T-helper 2 cell treated with Interferon-gamma antibody and Interleukin-4, amounts not matched to agents 5 μg/mL and 100 μg/mL, for 36 hours (primary cell): ENCODE data around the gene MAPK8IP3.

ENCODE experiments used
- DNase-seq: peaks from one replicate; pipeline ENCODE4 v3.0.0; 2021; ENCODE audit warnings: low spot score
- H3K27ac Mint-ChIP-seq: one replicate; pipeline ENCODE4 v1.8.0; 2021; ENCODE audit warnings: mild to moderate bottlenecking, mixed read lengths
- H3K27me3 Mint-ChIP-seq: one replicate; pipeline ENCODE4 v1.8.0; 2021; ENCODE audit warnings: low read depth, mixed read lengths
- H3K36me3 Mint-ChIP-seq: one replicate; pipeline ENCODE4 v1.8.0; 2021; ENCODE audit warnings: low read depth, mixed read lengths
- H3K4me1 Mint-ChIP-seq: one replicate; pipeline ENCODE4 v1.8.0; 2021; ENCODE audit warnings: low read depth, mixed read lengths
- H3K4me3 Mint-ChIP-seq: one replicate; pipeline ENCODE4 v1.8.0; 2022; ENCODE audit warnings: mild to moderate bottlenecking, moderate library complexity, mixed read lengths
- H3K9me3 Mint-ChIP-seq: one replicate; pipeline ENCODE4 v1.8.0; 2021; ENCODE audit warnings: mixed read lengths

Gene MAPK8IP3

GRCh38 chr16:1787056-1787321 is 81.0 kb downstream of the MAPK8IP3 start:
- Mint-ChIP-seq H3K36me3 (peaks cover 10% of the 10 kb centered on the region), H3K9me3 (no peaks in the 10 kb centered on the region)

GRCh38 chr16:1787322-1788094 is 81.5 kb downstream of the MAPK8IP3 start:
- Mint-ChIP-seq H3K9me3 (no peaks in the 10 kb centered on the region), H3K36me3 (peaks cover 10% of the 10 kb centered on the region), H3K4me3 (no peak overlapping the region), H3K27me3 (no peaks in the 10 kb centered on the region), H3K4me1 (no peaks in the 10 kb centered on the region), H3K27ac (no peak overlapping the region)
- no peak for DNase-seq

More at GRCh38 chr16:1787056-1787321, 81.0 kb downstream of the MAPK8IP3 start:
- Mint-ChIP-seq H3K27ac (no peak overlapping the region), H3K4me1 (no peaks in the 10 kb centered on the region), H3K4me3 (no peak overlapping the region), H3K27me3 (no peaks in the 10 kb centered on the region)
- DNase-seq, result no peak

GRCh38 chr16:1788095-1788707 is 82.2 kb downstream of the MAPK8IP3 start:
- DNase-seq, result peak; percentile 3
- peaks cover 10% of the 10 kb centered on the region for H3K36me3 Mint-ChIP-seq
- H3K27ac Mint-ChIP-seq, result no peak overlapping the region
- no peak overlapping the region for H3K4me3 Mint-ChIP-seq
- H3K4me1 Mint-ChIP-seq, result no peaks in the 10 kb centered on the region
- H3K9me3 Mint-ChIP-seq, result no peaks in the 10 kb centered on the region
- H3K27me3 Mint-ChIP-seq, result no peaks in the 10 kb centered on the region

- no peak for DNase-seq
- H3K4me3 Mint-ChIP-seq, result no peak overlapping the region
- H3K36me3 Mint-ChIP-seq, result peaks cover 7% of the 10 kb centered on the region
- no peaks in the 10 kb centered on the region for H3K9me3 Mint-ChIP-seq
- H3K4me1 Mint-ChIP-seq, result no peaks in the 10 kb centered on the region
- no peaks in the 10 kb centered on the region for H3K27me3 Mint-ChIP-seq
- no peak overlapping the region for H3K27ac Mint-ChIP-seq
Measured at GRCh38 chr16:1788708-1789100, 82.7 kb downstream of the MAPK8IP3 start.

GRCh38 chr16:1789643-1790045 is 83.6 kb downstream of the MAPK8IP3 start:
- no peaks in the 10 kb centered on the region for H3K27me3 Mint-ChIP-seq
- H3K4me3 Mint-ChIP-seq, result no peak overlapping the region
- H3K4me1 Mint-ChIP-seq, result no peaks in the 10 kb centered on the region
- DNase-seq, result no peak
- peaks cover 6% of the 10 kb centered on the region for H3K36me3 Mint-ChIP-seq
- no peak overlapping the region for H3K27ac Mint-ChIP-seq
- H3K9me3 Mint-ChIP-seq, result no peaks in the 10 kb centered on the region

GRCh38 chr16:1790261-1790610 is 84.2 kb downstream of the MAPK8IP3 start:
- Mint-ChIP-seq H3K4me1 (no peaks in the 10 kb centered on the region), H3K9me3 (no peaks in the 10 kb centered on the region), H3K36me3 (peaks cover 3% of the 10 kb centered on the region), H3K4me3 (no peak overlapping the region), H3K27ac (no peak overlapping the region), H3K27me3 (no peaks in the 10 kb centered on the region)
- DNase-seq, result no peak

- Mint-ChIP-seq H3K27me3 (no peaks in the 10 kb centered on the region), H3K4me1 (no peaks in the 10 kb centered on the region), H3K4me3 (no peak overlapping the region), H3K36me3 (peaks cover 3% of the 10 kb centered on the region), H3K27ac (no peak overlapping the region), H3K9me3 (no peaks in the 10 kb centered on the region)
- DNase-seq, result peak; percentile 3
Measured at GRCh38 chr16:1790611-1791255, 84.7 kb downstream of the MAPK8IP3 start.

- no peaks in the 10 kb centered on the region for H3K27me3 Mint-ChIP-seq
- no peak for DNase-seq
- H3K4me3 Mint-ChIP-seq, result no peak overlapping the region
- no peaks in the 10 kb centered on the region for H3K9me3 Mint-ChIP-seq
- no peaks in the 10 kb centered on the region for H3K4me1 Mint-ChIP-seq
- no peak overlapping the region for H3K27ac Mint-ChIP-seq
- peaks cover 3% of the 10 kb centered on the region for H3K36me3 Mint-ChIP-seq
Measured at GRCh38 chr16:1791256-1791942, 85.4 kb downstream of the MAPK8IP3 start.

- no peak for DNase-seq
- Mint-ChIP-seq H3K4me1 (no peaks in the 10 kb centered on the region), H3K27ac (no peak overlapping the region), H3K4me3 (no peak overlapping the region), H3K9me3 (peaks cover 1% of the 10 kb centered on the region), H3K36me3 (peaks cover 4% of the 10 kb centered on the region), H3K27me3 (no peaks in the 10 kb centered on the region)
Measured at GRCh38 chr16:1791943-1792812, 86.2 kb downstream of the MAPK8IP3 start.

GRCh38 chr16:1792836-1793577 is 87.0 kb downstream of the MAPK8IP3 start:
- Mint-ChIP-seq H3K4me3 (no peak overlapping the region), H3K9me3 (peaks cover 3% of the 10 kb centered on the region), H3K36me3 (peaks cover 6% of the 10 kb centered on the region), H3K27me3 (no peaks in the 10 kb centered on the region), H3K27ac (no peak overlapping the region), H3K4me1 (no peaks in the 10 kb centered on the region)
- DNase-seq, result no peak

- Mint-ChIP-seq H3K27me3 (no peaks in the 10 kb centered on the region), H3K4me3 (no peak within 1 kb of the TSS), H3K27ac (no peak within 1 kb of the TSS), H3K36me3 (peaks cover 6% of the 10 kb centered on the region), H3K4me1 (no peaks in the 10 kb centered on the region), H3K9me3 (peaks cover 3% of the 10 kb centered on the region)
- no peak for DNase-seq
Measured at GRCh38 chr16:1793578-1794220, 87.7 kb downstream of the MAPK8IP3 start, which contains the start of gene IGFALS. TSS of gene IGFALS (minus strand) at chr16:1793705. CDS start at chr16:1793652, 53 bp downstream.

GRCh38 chr16:1794221-1794871 is 88.4 kb downstream of the MAPK8IP3 start:
- Mint-ChIP-seq H3K36me3 (peaks cover 4% of the 10 kb centered on the region), H3K9me3 (peaks cover 10% of the 10 kb centered on the region), H3K4me1 (no peaks in the 10 kb centered on the region), H3K27me3 (no peaks in the 10 kb centered on the region), H3K27ac (no peak overlapping the region), H3K4me3 (no peak overlapping the region)
- DNase-seq, result no peak
